ENCODE measurements around the gene MAP3K20. TPM values are rescaled to one million over a fixed set of nuclear protein-coding genes. Genes with fewer than 3 reads are reported as not detected.
A peak's percentile ranks its signal among the peaks of the same experiment; 100 is the strongest.
"Not testable (repeated sequence)": the region's sequence is repeated elsewhere in the genome, so short reads cannot be mapped to it uniquely, and the experiment has no call there.

Gene MAP3K20
- total RNA-seq, 1 donor from 2014 or later = 23.5 TPM

GRCh38 chr2:173205375-173205774 lies 129.7 kb downstream of the MAP3K20 start:
- TF ChIP-seq CTCF (conservative IDR thresholded peaks at IDR 0.05) = no peak
- Mint-ChIP-seq H3K27me3 (no peaks in the 10 kb centered on the region), H3K36me3 (no peaks in the 10 kb centered on the region), H3K27ac (no peak overlapping the region), H3K4me1 (ENCODE audit: unreplicated experiment) (peaks cover 2% of the 10 kb centered on the region), H3K9me3 (no peaks in the 10 kb centered on the region), H3K4me3 (no peak overlapping the region)
- DNase-seq (ENCODE audit: extremely low spot score, unreplicated experiment) = no peak

GRCh38 chr2:173207124-173207523 lies 131.5 kb downstream of the MAP3K20 start:
- DNase-seq (ENCODE audit: extremely low spot score, unreplicated experiment); H3K36me3 Mint-ChIP-seq; H3K9me3 Mint-ChIP-seq; H3K4me3 Mint-ChIP-seq; H3K27ac Mint-ChIP-seq; H3K27me3 Mint-ChIP-seq: not testable (repeated sequence)
- peaks cover 12% of the 10 kb centered on the region for H3K4me1 Mint-ChIP-seq (ENCODE audit: unreplicated experiment)

- Mint-ChIP-seq H3K4me3 (no peak overlapping the region), H3K27me3 (no peaks in the 10 kb centered on the region), H3K27ac (no peak overlapping the region), H3K4me1 (ENCODE audit: unreplicated experiment) (peaks cover 12% of the 10 kb centered on the region), H3K9me3 (no peaks in the 10 kb centered on the region), H3K36me3 (peaks cover 4% of the 10 kb centered on the region)
- DNase-seq (ENCODE audit: extremely low spot score, unreplicated experiment) = no peak
- peak; percentile 92 for TF ChIP-seq CTCF (conservative IDR thresholded peaks at IDR 0.05)
Observed at GRCh38 chr2:173210270-173211196, 134.9 kb downstream of the MAP3K20 start.

- no peak for TF ChIP-seq CTCF (conservative IDR thresholded peaks at IDR 0.05)
- Mint-ChIP-seq H3K27me3 (no peaks in the 10 kb centered on the region), H3K36me3 (peaks cover 8% of the 10 kb centered on the region), H3K4me1 (ENCODE audit: unreplicated experiment) (peaks cover 15% of the 10 kb centered on the region), H3K9me3 (no peaks in the 10 kb centered on the region), H3K4me3 (no peak overlapping the region), H3K27ac (no peak overlapping the region)
- DNase-seq (ENCODE audit: extremely low spot score, unreplicated experiment) = no peak
Observed at GRCh38 chr2:173213181-173213580, 137.5 kb downstream of the MAP3K20 start.

- no peak for DNase-seq (ENCODE audit: extremely low spot score, unreplicated experiment)
- H3K27ac Mint-ChIP-seq = no peak overlapping the region
- H3K36me3 Mint-ChIP-seq = peaks cover 8% of the 10 kb centered on the region
- H3K27me3 Mint-ChIP-seq = no peaks in the 10 kb centered on the region
- H3K4me3 Mint-ChIP-seq = no peak overlapping the region
- peaks cover 23% of the 10 kb centered on the region for H3K4me1 Mint-ChIP-seq (ENCODE audit: unreplicated experiment)
- H3K9me3 Mint-ChIP-seq = no peaks in the 10 kb centered on the region
- TF ChIP-seq CTCF (conservative IDR thresholded peaks at IDR 0.05) = no peak
Observed at GRCh38 chr2:173214213-173214612, 138.6 kb downstream of the MAP3K20 start.

GRCh38 chr2:173215316-173215715 lies 139.7 kb downstream of the MAP3K20 start:
- Mint-ChIP-seq H3K27ac (no peak overlapping the region), H3K27me3 (no peaks in the 10 kb centered on the region), H3K9me3 (no peaks in the 10 kb centered on the region), H3K4me3 (no peak overlapping the region), H3K4me1 (ENCODE audit: unreplicated experiment) (peaks cover 21% of the 10 kb centered on the region), H3K36me3 (peaks cover 8% of the 10 kb centered on the region)
- no peak for TF ChIP-seq CTCF (conservative IDR thresholded peaks at IDR 0.05)
- DNase-seq (ENCODE audit: extremely low spot score, unreplicated experiment) = no peak

Data from type B pancreatic cell (in vitro differentiated cells).